ENCODE measurements around the gene ARFRP1.

Gene ARFRP1

GRCh38 chr20:63701329-63702035, 6.3 kb downstream of the ARFRP1 start:
- DNase-seq (ENCODE audit: low read depth in 2 of 2), result no peak

- no peak for DNase-seq (ENCODE audit: low read depth in 2 of 2)
Observed at GRCh38 chr20:63701051-63701328, 6.8 kb downstream of the ARFRP1 start.

GRCh38 chr20:63700199-63701050, 7.4 kb downstream of the ARFRP1 start:
- DNase-seq (ENCODE audit: low read depth in 2 of 2), result no peak

- DNase-seq (ENCODE audit: low read depth in 2 of 2), result no peak
Observed at GRCh38 chr20:63699466-63700198, 8.1 kb downstream of the ARFRP1 start.

GRCh38 chr20:63698739-63699465, 8.9 kb downstream of the ARFRP1 start:
- DNase-seq (ENCODE audit: low read depth in 2 of 2), result peak; percentile 57 to 58

GRCh38 chr20:63697868-63698545, 9.8 kb downstream of the ARFRP1 start:
- DNase-seq (ENCODE audit: low read depth in 2 of 2), result no peak

GRCh38 chr20:63697357-63697867, 10.4 kb downstream of the ARFRP1 start:
- no peak for DNase-seq (ENCODE audit: low read depth in 2 of 2)

GRCh38 chr20:63696628-63697356, 11.0 kb downstream of the ARFRP1 start, which contains the start of gene TNFRSF6B:
TSS of gene TNFRSF6B (plus strand) at chr20:63696652. CDS start at chr20:63696768, 116 bp downstream.
- no peak for DNase-seq (ENCODE audit: low read depth in 2 of 2)

GRCh38 chr20:63696306-63696627, 11.5 kb downstream of the ARFRP1 start:
- DNase-seq (ENCODE audit: low read depth in 2 of 2), result no peak

GRCh38 chr20:63695424-63696305, 12.1 kb downstream of the ARFRP1 start:
- no peak for DNase-seq (ENCODE audit: low read depth in 2 of 2)

GRCh38 chr20:63694584-63695423, 13.0 kb downstream of the ARFRP1 start:
- no peak for DNase-seq (ENCODE audit: low read depth in 2 of 2)

GRCh38 chr20:63693733-63694583, 13.8 kb downstream of the ARFRP1 start:
- no peak for DNase-seq (ENCODE audit: low read depth in 2 of 2)

GRCh38 chr20:63693083-63693732, 14.6 kb downstream of the ARFRP1 start:
- DNase-seq (ENCODE audit: low read depth in 2 of 2), result no peak

GRCh38 chr20:63692436-63693082, 15.2 kb downstream of the ARFRP1 start:
- DNase-seq (ENCODE audit: low read depth in 2 of 2), result no peak

- no peak for DNase-seq (ENCODE audit: low read depth in 2 of 2)
Observed at GRCh38 chr20:63691711-63692435, 15.9 kb downstream of the ARFRP1 start.

Measured in stimulated activated CD8-positive, alpha-beta memory T cell treated with anti-CD3 and anti-CD28 coated beads, Interleukin-2, amount 100 ng/mL, for 48 hours (primary cell).